ENCODE measurements around the gene TMEM87B.

Gene TMEM87B

DNA sequence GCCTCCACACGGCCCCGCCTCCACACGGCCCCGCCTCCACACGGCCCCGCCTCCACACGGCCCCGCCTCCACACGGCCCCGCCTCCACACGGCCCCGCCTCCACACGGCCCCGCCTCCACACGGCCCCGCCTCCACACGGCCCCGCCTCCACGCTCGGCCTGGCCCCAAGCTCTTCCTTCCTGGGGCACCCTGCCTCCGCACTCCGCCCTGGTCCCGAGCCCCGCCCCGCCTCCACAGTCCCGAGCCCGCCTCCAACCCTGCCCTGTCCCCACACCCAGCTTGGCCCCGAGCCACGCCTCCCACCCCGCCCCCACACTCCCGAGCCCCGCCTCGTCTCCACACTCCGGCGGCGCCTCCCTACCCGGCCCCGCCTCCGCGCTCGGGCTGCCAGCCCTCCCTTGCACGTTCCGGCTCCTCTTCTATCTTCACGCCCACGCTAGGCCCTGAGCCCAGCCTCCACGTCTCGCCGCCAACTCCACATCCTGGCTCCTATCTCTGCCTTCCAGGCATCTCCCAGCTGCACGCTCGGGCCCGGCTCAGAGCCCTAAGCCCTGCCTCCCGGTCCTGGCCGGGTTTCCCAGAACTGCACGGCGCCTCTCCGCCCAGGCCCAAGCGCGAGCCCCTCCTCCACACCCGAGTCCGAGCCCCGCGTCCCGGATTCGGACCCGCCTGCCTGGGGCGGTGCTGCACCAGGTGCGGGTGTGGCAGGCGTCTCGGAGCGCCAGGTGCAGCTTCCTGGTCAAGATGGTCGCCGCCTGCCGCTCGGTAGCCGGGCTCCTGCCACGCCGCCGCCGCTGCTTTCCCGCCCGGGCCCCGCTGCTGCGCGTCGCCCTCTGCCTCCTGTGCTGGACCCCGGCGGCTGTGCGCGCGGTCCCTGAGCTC is at the start of gene TMEM87B:
Gene TMEM87B (plus strand): TSS at position 423 of the 883 bp plus-strand sequence. CDS start 323 bp downstream, at position 746.
- DNase-seq (ENCODE audit: low read depth): peak; percentile 97

DNA sequence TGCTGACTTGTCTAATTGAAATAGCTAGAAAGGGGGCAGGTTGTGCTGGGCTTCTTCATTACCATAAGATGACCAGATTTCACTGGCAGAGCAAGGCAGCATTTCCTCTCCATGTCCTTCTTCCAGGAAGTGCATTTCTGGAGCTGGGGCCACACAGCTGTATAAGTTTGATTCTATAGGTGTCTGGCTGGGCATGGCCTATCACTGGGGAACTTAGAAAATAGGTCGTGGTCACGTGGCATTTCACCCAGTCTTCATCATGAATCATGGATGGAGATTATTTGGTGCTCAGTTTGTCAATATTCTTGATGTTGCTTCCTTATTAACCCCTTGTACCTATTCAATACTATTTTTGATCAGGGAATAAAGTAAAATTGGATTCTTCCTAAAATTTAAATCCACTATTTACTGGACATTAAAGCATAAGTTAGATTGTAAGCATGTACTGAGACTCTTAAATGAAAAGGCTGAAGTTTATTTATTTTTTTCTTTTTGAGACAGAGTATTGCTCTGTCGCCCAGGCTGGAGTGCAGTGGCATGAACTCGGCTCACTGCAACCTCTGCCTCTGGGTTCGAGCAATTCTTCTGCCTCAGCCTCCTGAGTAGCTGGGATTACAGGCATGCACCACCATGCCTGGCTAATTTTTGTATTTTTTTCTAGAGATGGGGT is 49.5 kb upstream of the TMEM87B start:
- DNase-seq (ENCODE audit: low read depth): no peak

DNA sequence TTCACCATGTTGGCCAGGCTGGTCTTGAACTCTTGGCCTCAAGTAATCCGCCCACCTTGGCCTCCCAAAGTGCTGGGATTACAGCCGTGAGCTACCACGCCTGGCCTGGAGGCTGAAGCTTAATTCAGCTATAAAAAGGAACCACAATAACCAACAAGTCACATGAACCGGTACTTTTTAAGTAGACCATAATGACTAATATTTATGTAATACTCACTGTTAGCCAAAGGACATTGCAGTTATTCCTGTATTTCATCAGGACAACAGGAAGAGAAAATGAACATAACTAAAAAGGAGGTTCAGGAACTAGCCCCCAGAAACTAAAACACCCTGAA is 49.0 kb upstream of the TMEM87B start:
- DNase-seq (ENCODE audit: low read depth): no peak

- DNase-seq (ENCODE audit: low read depth): no peak
Observed at GRCh38 chr2:112007493-112007892, 47.6 kb upstream of the TMEM87B start.

DNA sequence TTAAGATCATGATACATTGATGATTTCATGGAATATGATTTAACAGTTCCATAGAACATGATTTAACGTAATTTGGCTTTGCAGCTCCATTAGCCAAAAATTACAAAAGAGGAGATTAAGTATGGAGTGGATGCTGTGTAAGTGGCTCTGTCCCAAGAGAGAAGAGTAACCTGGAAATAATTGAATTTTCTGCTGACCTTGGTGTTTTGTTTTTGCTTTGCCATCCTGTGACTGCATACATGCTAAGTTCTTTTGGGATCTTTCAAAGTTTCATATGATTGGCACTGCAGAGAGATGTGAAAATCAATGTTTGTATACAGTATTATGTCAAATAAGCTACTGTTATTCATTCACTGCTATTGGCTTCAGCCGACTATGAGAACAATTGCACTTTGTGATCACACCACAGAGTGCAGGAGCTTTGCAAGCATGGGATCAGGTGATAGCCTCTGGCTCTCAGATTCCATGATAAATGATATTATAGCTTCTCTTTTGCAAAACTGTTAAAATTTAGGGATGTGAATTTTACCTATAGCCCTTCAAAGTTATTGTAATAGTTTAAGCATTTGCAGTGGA is 46.1 kb upstream of the TMEM87B start:
- no peak for DNase-seq (ENCODE audit: low read depth)

DNA sequence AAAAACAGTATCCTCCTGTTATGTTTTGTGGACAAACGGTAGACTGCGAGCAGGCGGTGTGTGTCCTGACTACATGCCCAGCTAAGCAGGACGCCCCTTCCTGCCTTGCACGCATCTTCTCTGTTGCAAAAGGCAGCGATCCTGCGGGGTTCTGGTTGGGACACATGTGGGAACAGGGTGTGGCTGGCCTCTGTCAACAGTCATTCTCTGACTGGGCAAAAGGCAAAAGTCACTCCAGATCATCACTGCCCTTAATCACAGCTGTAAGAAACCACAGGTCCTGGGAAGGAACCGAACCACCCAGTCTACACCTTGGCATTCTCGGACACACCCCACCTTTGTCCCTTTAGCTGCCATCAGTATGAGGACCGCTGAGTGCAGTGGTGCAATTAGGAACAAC is 44.3 kb upstream of the TMEM87B start:
- no peak for DNase-seq (ENCODE audit: low read depth)

DNA sequence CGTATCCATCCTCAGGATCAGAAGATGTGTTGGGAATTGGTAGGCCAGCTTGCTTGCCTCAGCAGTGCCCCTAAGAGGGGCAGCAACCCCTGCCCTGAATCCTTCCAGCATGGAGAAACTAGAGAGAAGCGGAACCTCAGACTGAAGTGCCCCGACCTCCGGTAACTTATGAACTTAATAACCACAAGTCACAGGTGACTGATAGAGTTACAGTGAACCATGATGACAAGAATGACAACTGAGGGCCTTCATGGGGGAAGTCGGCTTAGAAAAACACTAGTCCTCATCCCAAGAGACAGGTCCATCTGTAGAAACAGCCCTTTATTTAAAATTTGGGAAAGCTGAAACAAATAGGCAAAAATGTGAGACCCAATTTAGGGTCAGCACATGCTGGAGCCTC is 42.5 kb upstream of the TMEM87B start:
- no peak for DNase-seq (ENCODE audit: low read depth)

GRCh38 chr2:112018846-112019245 is 36.2 kb upstream of the TMEM87B start:
- no peak for DNase-seq (ENCODE audit: low read depth)

DNA sequence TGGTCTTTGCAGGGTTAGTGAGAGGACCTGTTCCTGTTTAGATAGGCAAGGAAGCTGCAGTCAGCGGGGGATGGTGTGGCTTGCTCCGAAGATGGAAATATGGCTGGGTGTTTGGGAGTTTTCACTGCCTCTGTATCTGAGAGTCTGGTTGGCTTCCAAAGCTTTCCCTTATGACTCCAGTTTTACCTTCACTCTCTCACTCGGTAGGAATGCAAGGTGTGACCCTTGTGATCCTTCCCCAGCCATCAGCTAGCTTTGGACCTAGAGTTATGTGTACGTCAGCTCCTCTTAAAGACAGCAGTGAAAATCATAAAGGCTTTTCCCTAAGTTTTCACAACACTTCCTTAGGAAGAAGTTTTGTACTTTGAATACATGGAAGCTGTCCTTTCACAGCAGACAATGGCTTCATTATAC is 35.5 kb upstream of the TMEM87B start:
- DNase-seq (ENCODE audit: low read depth): no peak

GRCh38 chr2:112020561-112020960 is 34.5 kb upstream of the TMEM87B start:
- no peak for DNase-seq (ENCODE audit: low read depth)

DNA sequence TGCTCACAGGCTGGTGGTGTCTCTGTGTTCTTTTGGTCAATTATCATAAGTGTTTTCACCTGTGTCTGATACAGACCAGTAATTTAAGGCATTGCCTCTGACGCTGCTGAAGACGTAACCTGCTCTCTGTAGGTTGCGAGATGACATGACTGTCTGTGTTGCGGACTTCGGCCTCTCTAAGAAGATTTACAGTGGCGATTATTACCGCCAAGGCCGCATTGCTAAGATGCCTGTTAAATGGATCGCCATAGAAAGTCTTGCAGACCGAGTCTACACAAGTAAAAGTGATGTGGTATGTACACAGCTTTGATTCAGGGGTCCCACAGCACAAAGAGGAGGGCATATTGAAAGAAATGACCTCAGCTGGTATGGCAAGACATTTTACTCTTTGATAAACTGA is 33.8 kb upstream of the TMEM87B start:
- DNase-seq (ENCODE audit: low read depth): no peak

DNA sequence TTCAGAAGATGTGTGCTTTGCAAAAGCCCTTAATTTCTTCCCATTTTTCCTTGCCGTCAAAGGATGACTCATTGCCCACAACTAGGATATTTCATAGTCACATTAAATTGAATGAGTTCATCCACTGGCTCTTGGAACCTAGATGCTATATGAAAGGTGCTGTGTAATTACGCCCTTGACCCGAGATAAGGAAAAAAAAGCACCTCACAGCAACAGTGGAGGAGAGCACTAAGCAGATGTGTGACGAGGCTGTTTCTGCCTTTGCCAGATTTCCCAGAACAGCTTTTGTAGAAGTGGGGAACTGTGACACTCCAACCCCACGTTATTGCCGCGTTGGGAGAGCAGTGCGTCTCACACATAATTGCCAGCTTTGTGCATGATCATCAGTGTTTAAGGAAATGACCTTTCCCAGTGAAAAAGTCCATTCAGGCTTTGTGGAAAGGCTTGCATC is 33.3 kb upstream of the TMEM87B start:
- DNase-seq (ENCODE audit: low read depth): no peak

GRCh38 chr2:112023707-112024106 is 31.4 kb upstream of the TMEM87B start:
- DNase-seq (ENCODE audit: low read depth): no peak

GRCh38 chr2:112024231-112024630 is 30.8 kb upstream of the TMEM87B start:
- no peak for DNase-seq (ENCODE audit: low read depth)

- DNase-seq (ENCODE audit: low read depth): no peak
Observed at GRCh38 chr2:112024896-112025491, 30.1 kb upstream of the TMEM87B start.

GRCh38 chr2:112026509-112026908 is 28.6 kb upstream of the TMEM87B start:
- DNase-seq (ENCODE audit: low read depth): no peak

GRCh38 chr2:112027767-112028166 is 27.3 kb upstream of the TMEM87B start:
- no peak for DNase-seq (ENCODE audit: low read depth)

- DNase-seq (ENCODE audit: low read depth): no peak
Observed at GRCh38 chr2:112029164-112029563, 25.9 kb upstream of the TMEM87B start.

DNA sequence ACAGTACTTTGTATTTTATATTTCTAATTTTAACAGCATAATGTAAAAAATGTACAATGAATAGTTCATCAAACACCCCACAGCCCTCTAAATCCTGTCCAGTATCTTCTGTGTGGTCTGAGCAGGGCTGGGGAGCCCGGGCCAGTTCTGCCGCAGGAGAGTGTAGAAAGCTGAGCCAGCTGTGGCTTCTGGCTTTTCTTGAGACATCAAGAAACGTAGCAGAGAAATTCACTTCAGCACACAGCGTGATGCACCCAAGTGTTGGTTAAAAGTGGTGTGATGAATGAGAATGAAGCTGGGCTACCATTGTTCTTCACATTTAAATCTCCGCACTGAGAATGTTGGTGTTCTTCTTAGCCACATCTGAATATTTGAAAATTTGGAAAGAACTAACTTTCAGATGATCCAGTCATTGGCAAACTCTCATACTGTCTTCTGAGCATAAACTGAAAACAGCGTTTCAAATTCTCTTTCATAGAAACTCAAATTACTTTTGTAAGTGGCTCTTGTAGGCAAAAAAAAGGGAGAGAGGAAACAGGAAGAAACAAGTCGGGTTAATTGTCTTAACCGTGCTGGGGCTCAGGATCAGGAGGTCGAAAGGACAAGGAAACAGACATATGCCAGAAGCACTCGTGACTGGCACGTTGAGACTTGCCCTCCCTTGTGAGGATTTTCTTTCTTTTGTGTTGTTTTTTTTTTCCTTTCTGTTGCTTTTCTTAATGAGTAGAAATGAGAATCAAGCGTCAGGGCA is 23.4 kb upstream of the TMEM87B start:
- DNase-seq (ENCODE audit: low read depth): no peak

DNA sequence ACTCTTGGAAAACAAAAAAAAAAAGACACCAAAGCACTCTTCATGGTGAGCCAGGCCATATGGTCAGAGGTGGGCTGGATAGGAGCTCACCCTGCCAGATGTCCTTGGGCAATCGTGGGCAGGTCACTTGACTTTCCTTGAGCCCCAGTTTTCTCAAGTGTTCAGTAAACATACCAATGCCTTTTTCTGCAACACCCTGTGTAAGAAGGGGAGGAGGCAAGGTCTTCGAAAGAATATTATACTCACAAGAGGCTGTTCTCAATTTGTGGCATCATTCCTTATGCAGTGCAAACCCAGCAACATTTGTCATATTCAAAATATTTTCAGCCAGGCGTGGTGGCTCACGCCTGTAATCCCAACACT is 22.9 kb upstream of the TMEM87B start:
- no peak for DNase-seq (ENCODE audit: low read depth)

DNA sequence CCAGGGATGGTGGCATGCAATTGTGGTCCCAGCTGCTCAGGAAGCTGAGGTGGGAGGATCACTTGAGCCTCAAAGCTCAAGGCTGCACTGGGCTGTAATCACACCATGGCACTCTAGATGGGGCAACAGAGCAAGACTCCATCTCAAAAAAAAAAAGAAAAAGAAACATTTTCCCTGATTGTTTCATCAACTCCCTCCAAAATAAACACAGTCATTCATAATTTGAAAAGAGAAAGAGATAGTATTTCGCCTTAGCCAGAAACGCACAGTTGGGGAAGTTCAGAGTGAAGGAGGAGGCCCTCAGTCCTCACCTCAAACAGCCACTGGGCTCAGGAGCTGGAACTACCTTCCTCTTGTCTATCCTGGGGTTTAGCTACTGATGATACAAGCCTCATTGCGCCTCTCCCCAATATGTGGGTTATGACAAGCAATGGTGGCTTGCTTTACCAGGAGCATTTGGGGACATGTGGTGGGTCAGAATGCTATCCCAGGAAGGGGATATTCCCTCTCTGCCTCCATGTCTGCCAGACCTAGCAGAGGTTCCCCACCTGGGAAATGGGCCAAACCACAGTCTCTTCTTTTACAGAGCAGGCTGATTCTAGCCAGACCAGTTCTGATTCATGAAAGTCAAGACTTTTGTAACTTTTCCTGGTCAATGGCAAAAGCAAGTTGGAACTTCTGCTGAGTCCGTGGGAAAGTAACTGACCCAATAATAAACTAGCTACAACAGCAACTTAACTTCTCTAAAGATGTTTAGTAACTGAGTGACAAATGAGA is 22.2 kb upstream of the TMEM87B start:
- DNase-seq (ENCODE audit: low read depth): no peak
